ENCODE results near the gene KREMEN1.

The KREMEN1 gene

DNA sequence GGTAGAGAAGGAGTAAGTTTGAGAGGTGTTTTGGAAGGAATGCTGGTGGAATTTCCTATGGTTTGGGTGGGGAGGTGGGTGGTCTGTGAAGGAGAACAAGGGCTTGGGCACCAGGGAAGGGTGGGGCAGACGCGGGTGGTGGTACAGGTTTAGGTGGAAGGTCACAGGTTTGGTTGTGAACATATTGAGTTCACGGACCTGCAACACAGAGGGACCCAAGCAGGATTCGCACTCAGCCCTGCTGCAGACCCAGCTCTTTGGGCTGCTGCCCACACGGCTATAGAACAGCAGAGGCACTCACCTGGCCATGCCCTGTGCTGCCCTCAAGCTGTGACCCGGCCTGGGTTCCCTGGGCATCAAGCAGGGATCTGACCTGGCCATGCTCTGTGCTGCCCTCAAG lies 99.4 kb downstream of the KREMEN1 start:
- no peak for DNase-seq (ENCODE audit: low read depth in 1 of 2, low spot score in 1 of 2)
- Histone ChIP-seq H3K27ac (replicated peaks) (no peak overlapping the region), H3K27me3 (ENCODE audit: insufficient read depth, poor library complexity, severe bottlenecking) (no peaks in the 10 kb centered on the region), H3K4me3 (replicated peaks; ENCODE audit: insufficient read depth, low read length) (no peak overlapping the region)
- TF ChIP-seq GABPA (IDR thresholded peaks at IDR 0.05; ENCODE audit: low read depth) (no peak), SPI1 (IDR thresholded peaks at IDR 0.05; ENCODE audit: borderline replicate concordance, low read depth) (no peak), POLR2AphosphoS5 (IDR thresholded peaks at IDR 0.05; ENCODE audit: low read depth) (no peak)
- TF ChIP-seq, protein P1, sequence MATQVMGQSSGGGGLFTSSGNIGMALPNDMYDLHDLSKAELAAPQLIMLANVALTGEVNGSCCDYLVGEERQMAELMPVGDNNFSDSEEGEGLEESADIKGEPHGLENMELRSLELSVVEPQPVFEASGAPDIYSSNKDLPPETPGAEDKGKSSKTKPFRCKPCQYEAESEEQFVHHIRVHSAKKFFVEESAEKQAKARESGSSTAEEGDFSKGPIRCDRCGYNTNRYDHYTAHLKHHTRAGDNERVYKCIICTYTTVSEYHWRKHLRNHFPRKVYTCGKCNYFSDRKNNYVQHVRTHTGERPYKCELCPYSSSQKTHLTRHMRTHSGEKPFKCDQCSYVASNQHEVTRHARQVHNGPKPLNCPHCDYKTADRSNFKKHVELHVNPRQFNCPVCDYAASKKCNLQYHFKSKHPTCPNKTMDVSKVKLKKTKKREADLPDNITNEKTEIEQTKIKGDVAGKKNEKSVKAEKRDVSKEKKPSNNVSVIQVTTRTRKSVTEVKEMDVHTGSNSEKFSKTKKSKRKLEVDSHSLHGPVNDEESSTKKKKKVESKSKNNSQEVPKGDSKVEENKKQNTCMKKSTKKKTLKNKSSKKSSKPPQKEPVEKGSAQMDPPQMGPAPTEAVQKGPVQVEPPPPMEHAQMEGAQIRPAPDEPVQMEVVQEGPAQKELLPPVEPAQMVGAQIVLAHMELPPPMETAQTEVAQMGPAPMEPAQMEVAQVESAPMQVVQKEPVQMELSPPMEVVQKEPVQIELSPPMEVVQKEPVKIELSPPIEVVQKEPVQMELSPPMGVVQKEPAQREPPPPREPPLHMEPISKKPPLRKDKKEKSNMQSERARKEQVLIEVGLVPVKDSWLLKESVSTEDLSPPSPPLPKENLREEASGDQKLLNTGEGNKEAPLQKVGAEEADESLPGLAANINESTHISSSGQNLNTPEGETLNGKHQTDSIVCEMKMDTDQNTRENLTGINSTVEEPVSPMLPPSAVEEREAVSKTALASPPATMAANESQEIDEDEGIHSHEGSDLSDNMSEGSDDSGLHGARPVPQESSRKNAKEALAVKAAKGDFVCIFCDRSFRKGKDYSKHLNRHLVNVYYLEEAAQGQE (IDR thresholded peaks at IDR 0.05; ENCODE audit: insufficient replicate concordance, low read depth): no peak
- TF ChIP-seq, protein P2, sequence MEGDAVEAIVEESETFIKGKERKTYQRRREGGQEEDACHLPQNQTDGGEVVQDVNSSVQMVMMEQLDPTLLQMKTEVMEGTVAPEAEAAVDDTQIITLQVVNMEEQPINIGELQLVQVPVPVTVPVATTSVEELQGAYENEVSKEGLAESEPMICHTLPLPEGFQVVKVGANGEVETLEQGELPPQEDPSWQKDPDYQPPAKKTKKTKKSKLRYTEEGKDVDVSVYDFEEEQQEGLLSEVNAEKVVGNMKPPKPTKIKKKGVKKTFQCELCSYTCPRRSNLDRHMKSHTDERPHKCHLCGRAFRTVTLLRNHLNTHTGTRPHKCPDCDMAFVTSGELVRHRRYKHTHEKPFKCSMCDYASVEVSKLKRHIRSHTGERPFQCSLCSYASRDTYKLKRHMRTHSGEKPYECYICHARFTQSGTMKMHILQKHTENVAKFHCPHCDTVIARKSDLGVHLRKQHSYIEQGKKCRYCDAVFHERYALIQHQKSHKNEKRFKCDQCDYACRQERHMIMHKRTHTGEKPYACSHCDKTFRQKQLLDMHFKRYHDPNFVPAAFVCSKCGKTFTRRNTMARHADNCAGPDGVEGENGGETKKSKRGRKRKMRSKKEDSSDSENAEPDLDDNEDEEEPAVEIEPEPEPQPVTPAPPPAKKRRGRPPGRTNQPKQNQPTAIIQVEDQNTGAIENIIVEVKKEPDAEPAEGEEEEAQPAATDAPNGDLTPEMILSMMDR (IDR thresholded peaks at IDR 0.05; ENCODE audit: insufficient read depth, low read length): no peak

DNA sequence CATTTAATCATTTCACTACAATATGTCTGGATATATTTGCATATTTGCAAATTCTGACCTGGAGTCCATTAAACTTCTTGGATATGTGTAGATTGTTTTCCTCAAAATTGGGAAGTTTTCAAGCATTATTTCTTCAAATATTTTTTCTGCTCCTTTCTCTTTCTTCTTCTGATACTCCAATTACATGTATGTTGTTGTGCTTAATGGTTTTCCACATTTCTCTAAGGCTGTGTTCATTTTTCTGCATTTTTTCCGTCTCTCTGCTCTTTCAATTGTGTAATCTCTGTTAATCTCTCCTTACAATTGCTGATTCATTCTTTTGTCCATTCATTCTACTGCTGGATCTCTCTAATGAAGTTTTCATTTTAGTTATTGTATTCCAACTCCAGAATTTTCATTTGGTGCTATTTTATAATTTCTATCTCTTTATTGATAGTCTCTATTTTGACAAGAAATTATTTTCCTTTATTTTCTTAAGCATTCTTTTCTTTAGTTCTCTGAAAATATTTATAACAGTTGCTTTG lies 102.5 kb downstream of the KREMEN1 start:
- TF ChIP-seq SPI1 (IDR thresholded peaks at IDR 0.05; ENCODE audit: borderline replicate concordance, low read depth) (no peak), GABPA (IDR thresholded peaks at IDR 0.05; ENCODE audit: low read depth) (no peak), POLR2AphosphoS5 (IDR thresholded peaks at IDR 0.05; ENCODE audit: low read depth) (no peak)
- TF ChIP-seq, protein P1 (IDR thresholded peaks at IDR 0.05; ENCODE audit: insufficient replicate concordance, low read depth): no peak
- TF ChIP-seq, protein P2 (IDR thresholded peaks at IDR 0.05; ENCODE audit: insufficient read depth, low read length): no peak

DNA sequence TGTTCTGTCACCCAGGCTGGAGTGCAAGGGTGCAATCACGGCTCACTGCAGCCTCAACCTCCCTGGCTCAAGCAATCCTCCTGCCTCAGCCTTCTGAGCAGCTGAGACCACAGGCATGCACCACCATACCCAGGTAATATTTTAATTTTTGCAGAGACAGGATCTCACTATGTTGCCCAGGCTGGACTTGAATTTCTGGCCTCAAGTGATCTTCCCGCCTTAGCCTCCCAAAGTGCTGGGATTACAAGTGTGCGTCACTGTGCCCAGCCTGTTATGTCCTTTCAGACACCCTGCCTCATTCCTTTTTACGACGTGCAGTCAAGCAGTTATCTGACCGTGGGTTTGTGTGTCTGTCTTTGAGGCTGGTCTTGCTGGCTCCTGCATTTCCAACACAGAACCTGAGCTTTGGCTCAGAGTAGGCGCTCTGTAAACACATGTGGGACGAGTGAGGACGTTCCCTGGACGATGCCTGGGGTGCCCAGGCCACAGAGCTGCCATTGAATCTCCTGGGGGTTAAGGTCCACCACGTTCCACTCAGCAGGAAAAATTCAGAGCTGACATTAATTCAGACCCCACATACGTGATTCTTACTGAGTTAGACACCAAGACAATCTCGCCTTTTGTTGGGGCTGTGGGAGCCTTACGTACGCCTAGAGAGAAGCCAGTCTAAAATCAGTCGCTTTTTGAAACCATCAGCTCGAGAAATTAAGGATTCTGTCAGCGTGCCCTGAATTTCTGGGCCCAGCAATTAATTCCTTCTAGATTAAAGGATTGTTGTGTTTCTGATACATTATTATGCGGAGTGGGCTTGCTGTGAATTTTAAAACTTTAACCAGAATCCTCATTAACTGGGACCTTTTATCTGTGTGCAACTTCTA lies 111.4 kb downstream of the KREMEN1 start:
- Histone ChIP-seq H3K27ac (replicated peaks) (no peak overlapping the region), H3K27me3 (ENCODE audit: insufficient read depth, poor library complexity, severe bottlenecking) (no peaks in the 10 kb centered on the region), H3K4me3 (replicated peaks; ENCODE audit: insufficient read depth, low read length) (no peak overlapping the region)
- no peak for TF ChIP-seq GABPA (IDR thresholded peaks at IDR 0.05; ENCODE audit: low read depth)
- TF ChIP-seq, protein P1 (IDR thresholded peaks at IDR 0.05; ENCODE audit: insufficient replicate concordance, low read depth): no peak
- TF ChIP-seq SPI1 (IDR thresholded peaks at IDR 0.05; ENCODE audit: borderline replicate concordance, low read depth): no peak
- TF ChIP-seq POLR2AphosphoS5 (IDR thresholded peaks at IDR 0.05; ENCODE audit: low read depth): no peak
- TF ChIP-seq, protein P2 (IDR thresholded peaks at IDR 0.05; ENCODE audit: insufficient read depth, low read length): no peak
- DNase-seq (ENCODE audit: low read depth in 1 of 2, low spot score in 1 of 2): no peak

More for the DNA sequence above, 102.5 kb downstream of the KREMEN1 start:
- no peak for DNase-seq (ENCODE audit: low read depth in 1 of 2, low spot score in 1 of 2)
- Histone ChIP-seq H3K4me3 (replicated peaks; ENCODE audit: insufficient read depth, low read length) (no peak overlapping the region), H3K27ac (replicated peaks) (no peak overlapping the region), H3K27me3 (ENCODE audit: insufficient read depth, poor library complexity, severe bottlenecking) (no peaks in the 10 kb centered on the region)

Measured in HL-60 (cell line).